ENCODE data around the gene MAN2B1. TPM values are rescaled to one million over a fixed set of nuclear protein-coding genes. Genes with fewer than 3 reads are reported as not detected.
"Not testable (repeated sequence)": the region's sequence is repeated elsewhere in the genome, so short reads cannot be mapped to it uniquely, and the experiment has no call there.

MAN2B1 gene
- total RNA-seq, 1 donor from 2014 or later, result 197 TPM

- intact Hi-C loops (cut with micrococcal nuclease), result no loop called here
Measured at GRCh38 chr19:12626958-12627357, 39.6 kb downstream of the MAN2B1 start.

DNA sequence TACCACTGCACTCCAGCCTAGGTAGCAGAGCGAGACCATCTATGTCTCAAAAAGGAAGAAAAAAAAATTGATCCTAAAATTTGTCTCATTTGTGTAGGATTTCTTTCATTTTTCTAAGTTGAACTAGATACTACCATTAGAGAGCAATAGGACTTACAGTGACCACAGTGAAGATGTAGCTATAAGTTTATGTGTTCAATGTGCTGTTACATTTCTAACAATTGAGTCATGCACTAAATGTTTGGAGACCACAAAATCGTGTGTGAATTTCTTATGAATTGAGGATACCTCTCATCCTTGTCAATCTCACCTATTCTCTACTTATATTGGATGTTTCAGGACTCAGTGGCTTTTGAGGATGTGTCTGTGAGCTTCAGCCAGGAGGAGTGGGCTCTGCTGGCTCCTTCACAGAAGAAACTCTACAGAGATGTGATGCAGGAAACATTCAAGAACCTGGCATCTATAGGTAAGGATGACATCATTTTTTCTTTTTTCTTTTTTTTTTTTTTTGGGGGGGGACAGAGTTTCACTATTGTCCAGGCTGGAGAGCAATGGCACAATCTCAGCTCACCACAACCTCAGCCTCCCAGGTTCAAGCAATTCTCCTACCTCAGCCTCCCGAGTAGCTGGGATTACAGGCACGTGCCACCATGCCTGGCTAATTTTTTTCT is 43.0 kb downstream of the MAN2B1 start:
- intact Hi-C loops (cut with micrococcal nuclease), result no loop called here

- intact Hi-C loops (cut with micrococcal nuclease), result not testable (repeated sequence)
Measured at GRCh38 chr19:12621253-12622024, 45.1 kb downstream of the MAN2B1 start.

DNA sequence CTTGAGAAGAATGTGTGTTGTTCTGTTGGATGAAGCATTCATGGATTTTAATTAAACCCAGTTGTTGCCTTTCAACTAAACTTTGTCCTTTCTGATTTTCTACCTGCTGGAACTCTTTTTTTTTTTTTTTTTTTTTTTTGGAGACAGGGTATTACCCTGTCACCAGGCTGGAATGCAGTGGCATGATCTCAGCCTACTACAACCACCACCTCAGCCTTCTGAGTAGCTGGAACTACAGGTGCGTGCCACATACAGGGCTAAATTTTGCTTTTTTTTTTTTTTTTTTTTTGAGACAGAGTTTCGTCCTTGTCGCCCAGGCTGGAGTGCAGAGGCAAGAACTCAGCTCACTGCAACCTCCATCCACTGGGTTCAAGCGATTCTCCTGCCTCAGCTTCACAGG is 48.9 kb downstream of the MAN2B1 start:
- intact Hi-C loops (cut with micrococcal nuclease), result loop anchor here (10.0 kb wide), 1 partner anchor 537 kb away; the partner anchor contains the start of genes IER2 and STX10

DNA sequence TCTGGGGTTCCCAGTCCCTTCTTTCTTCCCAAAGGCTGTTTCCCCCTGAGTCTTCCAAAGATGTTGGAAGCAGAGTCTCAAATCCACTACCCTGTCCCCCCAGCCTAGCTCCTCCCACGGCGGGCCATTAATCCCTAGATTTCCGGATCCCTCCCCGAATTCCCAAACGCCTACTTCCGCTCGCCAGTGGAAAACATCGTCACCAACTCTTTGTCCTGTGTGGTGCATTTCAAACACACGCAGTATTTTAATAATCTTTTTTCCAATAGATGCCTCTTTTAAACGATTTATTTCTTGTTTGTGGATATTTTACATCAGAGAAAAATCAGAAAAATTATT is 55.2 kb downstream of the MAN2B1 start:
- intact Hi-C loops (cut with micrococcal nuclease), result loop anchor here (2.0 to 10.0 kb wide), 7 partner anchors 171 to 543 kb away; partner anchors contain the start of genes CALR, IER2, JUNB and STX10

DNA sequence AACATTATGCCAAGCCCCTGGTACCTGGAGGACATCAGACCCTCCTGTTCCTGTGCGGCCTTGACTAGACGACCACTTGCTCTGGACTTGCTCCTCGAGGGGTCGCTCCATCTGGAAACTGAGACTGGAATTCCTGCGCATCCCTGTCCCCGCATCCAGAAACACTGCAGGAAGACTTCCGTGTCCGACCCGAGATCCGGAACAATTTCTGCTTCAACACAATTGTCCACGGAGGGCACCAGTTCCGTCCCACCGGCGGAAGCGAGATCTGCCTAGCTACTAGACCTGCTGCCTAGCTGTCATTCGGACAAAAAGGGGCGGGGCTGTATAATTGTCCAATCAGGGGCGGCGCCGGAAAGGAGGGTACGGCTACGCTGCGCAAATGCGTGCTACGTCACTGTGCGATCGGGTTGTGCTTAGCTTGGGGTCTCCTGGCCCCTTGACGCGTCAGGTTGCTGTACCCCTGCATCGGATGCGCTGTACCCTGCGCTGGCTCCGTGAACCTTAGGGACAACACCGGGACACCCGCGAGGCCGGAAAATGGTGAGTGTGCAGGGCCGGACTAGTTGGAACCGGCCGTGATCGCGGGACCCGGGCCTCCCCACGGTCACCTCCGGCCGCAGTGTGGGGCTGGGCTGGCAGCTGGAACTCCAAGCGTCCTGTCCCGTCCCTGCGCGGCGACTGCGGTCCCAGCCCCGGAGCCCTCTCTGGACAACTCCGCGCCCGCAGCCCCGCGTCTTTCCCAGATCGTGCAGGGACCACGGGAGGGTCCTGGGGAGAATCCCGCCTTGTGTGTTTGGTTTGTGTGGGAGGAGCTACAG is 55.8 kb downstream of the MAN2B1 start, which contains the start of the genes ZNF490 and ZNF791:
ZNF490 (minus strand) TSS at position 274 of the 821 bp plus-strand sequence; CDS start at position 141, 133 bp downstream.
ZNF791 (plus strand) TSS at position 381 of the 821 bp plus-strand sequence; CDS start at position 541, 160 bp downstream.
- intact Hi-C loops (cut with micrococcal nuclease), result loop anchor here (1.0 to 10.0 kb wide), 12 partner anchors 30 to 544 kb away; partner anchors contain the start of genes CALR, DHPS, FBXW9 and IER2

DNA sequence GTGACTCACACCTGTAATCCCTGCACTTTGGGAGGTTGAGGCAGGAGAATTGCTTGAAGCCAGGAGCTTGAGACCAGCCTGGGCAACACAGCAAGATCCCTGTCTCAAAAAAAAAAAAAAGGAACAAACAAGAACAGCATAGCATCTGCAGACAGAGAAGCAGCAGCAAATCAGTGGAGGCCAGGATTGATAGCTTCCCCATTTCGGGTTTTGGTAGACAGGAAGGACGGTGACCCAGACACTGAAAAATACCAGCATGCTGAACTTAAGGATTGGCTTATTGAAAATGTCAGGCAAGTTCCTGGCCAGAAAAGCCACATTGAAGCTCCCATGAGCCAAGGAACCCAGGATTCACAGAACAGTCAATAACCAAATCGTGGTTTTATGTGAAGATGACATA is 58.9 kb downstream of the MAN2B1 start:
- intact Hi-C loops (cut with micrococcal nuclease), result no loop called here

DNA sequence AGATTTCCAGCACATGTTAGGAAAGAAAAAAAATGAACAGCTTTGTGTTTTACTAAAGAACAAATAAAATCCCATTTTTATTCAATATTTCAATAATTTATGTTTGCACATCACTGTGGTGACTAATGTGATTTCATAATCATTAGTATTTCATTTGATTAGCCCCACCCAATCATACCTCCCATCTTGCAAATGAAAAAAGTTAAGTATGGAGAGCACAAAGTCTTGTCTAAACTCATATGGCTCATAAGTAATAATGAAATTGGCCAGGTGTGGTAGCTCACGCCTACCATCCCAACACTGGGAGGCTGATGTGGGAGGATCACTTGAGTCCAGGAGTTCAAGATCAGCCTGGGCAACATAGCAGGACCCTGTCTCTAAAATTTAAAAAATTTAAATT is 59.7 kb downstream of the MAN2B1 start:
- intact Hi-C loops (cut with micrococcal nuclease), result no loop called here

DNA sequence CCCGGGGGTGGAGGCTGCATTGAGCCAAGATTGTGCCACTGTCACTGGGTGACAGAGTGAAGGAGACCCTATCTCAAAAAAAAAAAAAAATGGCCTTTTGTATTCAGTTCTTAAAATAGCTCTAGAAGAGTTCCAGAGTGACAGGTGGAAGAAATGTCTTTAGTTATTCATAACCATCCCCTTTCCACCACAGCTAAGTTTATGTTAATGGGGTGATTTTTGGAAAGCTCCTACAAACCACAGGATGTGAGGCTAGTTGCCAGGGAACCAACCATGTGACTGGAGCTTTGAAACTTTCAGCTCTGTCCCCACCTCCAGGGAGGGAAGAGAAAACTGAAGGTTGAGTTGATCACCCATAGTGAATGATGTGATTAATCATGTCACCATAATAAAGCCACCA is 62.8 kb downstream of the MAN2B1 start:
- intact Hi-C loops (cut with micrococcal nuclease), result loop anchor here (1.0 to 2.0 kb wide), 4 partner anchors 10 to 121 kb away; no protein-coding TSS in a partner anchor

GRCh38 chr19:12597594-12597993 is 68.9 kb downstream of the MAN2B1 start:
- intact Hi-C loops (cut with micrococcal nuclease), result no loop called here

DNA sequence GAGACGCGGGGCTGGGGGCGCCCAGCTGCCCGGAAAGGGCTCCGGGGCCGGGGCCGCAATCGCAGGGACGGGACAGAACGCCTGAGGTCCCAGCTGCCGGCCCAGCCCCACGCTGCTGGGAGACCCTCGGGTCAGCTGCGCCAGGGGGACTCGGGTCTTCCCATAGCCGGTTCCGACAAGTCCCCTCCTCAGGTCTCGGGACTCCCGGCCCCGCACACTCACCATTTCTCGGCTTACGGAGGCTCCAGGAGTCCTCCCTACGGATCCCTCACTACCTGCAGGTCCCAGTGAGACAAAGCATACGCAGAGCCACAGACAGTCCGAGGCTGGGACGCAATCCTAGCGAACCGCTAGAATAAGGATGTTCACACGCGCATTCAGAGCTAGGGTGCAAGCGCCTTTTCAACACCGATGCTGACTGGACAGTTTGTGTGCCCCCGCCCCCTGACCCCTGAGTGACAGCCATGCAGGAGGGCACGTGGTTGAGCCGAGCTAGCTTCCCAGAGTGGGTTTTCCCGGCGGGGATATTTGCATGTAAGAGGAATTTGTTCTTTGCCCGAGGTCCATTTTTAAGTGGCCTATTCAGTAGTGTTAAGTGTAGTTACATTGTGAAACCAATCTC is 69.5 kb downstream of the MAN2B1 start:
- intact Hi-C loops (cut with micrococcal nuclease), result no loop called here

Other genes starting within 250 kb of the MAN2B1 start
- 3.9 and 4.1 TPM in 2 replicates for gene ZNF443, start 225.7 kb downstream of the MAN2B1 start, total RNA-seq
- gene ZNF709, start 181.9 kb downstream of the MAN2B1 start, total RNA-seq, result 1.6 and 1.9 TPM in 2 replicates
- gene ZNF564, start 115.3 kb downstream of the MAN2B1 start, total RNA-seq, result 11.0 and 11.2 TPM in 2 replicates
- 13.1 and 14.8 TPM in 2 replicates for gene ZNF490, start 55.9 kb downstream of the MAN2B1 start, total RNA-seq
- 31.4 and 34.3 TPM in 2 replicates for gene ZNF791, start 55.8 kb downstream of the MAN2B1 start, total RNA-seq
- gene WDR83, start 65 bp upstream of the MAN2B1 start, total RNA-seq, result 19.2 and 20.1 TPM in 2 replicates
- 108 and 121 TPM in 2 replicates for gene DHPS, start 15.1 kb upstream of the MAN2B1 start, total RNA-seq
- gene GNG14, start 21.3 kb upstream of the MAN2B1 start, total RNA-seq, result not detected in 2 replicates
- 5.0 and 6.1 TPM in 2 replicates for gene FBXW9, start 29.9 kb upstream of the MAN2B1 start, total RNA-seq
- gene TNPO2, start 57.2 kb upstream of the MAN2B1 start, total RNA-seq, result 86.1 and 87.4 TPM in 2 replicates
- 180 and 185 TPM in 2 replicates for gene TRIR, start 67.9 kb upstream of the MAN2B1 start, total RNA-seq
- gene GET3, start 70.8 kb upstream of the MAN2B1 start, total RNA-seq, result 66.7 and 69.3 TPM in 2 replicates
- gene BEST2, start 85.0 kb upstream of the MAN2B1 start, total RNA-seq, result 0.10 TPM in 1 of 2 replicates, not detected in the other
- gene HOOK2, start 108.8 kb upstream of the MAN2B1 start, total RNA-seq, result 16.5 and 17.9 TPM in 2 replicates
- gene JUNB, start 124.7 kb upstream of the MAN2B1 start, total RNA-seq, result 309 and 316 TPM in 2 replicates
- gene PRDX2, start 135.1 kb upstream of the MAN2B1 start, total RNA-seq, result 300 and 302 TPM in 2 replicates
- 13.0 and 24.6 TPM in 2 replicates for gene THSD8, start 135.3 kb upstream of the MAN2B1 start, total RNA-seq
- gene RNASEH2A, start 139.8 kb upstream of the MAN2B1 start, total RNA-seq, result 24.3 and 30.5 TPM in 2 replicates
- gene RTBDN, start 167.8 kb upstream of the MAN2B1 start, total RNA-seq, result not detected in 2 replicates
- 0.49 and 1.1 TPM in 2 replicates for gene MAST1, start 171.8 kb upstream of the MAN2B1 start, total RNA-seq
- gene DNASE2, start 214.7 kb upstream of the MAN2B1 start, total RNA-seq, result 29.5 and 32.6 TPM in 2 replicates
- gene KLF1, start 220.5 kb upstream of the MAN2B1 start, total RNA-seq, result 0.22 and 0.41 TPM in 2 replicates
- gene GCDH, start 224.4 kb upstream of the MAN2B1 start, total RNA-seq, result 48.0 and 49.5 TPM in 2 replicates

All from T-helper 1 cell treated with Interleukin-12 subunit alpha and Interleukin-12 subunit beta and Interleukin-4 antibody, amounts not matched to agents 30 ng/mL and 1 ng/mL, for 36 hours (primary cell).